ENCODE measurements around the gene AMBRA1.
"Not testable (repeated sequence)": the region's sequence is repeated elsewhere in the genome, so short reads cannot be mapped to it uniquely, and the experiment has no call there.

AMBRA1 gene

DNA sequence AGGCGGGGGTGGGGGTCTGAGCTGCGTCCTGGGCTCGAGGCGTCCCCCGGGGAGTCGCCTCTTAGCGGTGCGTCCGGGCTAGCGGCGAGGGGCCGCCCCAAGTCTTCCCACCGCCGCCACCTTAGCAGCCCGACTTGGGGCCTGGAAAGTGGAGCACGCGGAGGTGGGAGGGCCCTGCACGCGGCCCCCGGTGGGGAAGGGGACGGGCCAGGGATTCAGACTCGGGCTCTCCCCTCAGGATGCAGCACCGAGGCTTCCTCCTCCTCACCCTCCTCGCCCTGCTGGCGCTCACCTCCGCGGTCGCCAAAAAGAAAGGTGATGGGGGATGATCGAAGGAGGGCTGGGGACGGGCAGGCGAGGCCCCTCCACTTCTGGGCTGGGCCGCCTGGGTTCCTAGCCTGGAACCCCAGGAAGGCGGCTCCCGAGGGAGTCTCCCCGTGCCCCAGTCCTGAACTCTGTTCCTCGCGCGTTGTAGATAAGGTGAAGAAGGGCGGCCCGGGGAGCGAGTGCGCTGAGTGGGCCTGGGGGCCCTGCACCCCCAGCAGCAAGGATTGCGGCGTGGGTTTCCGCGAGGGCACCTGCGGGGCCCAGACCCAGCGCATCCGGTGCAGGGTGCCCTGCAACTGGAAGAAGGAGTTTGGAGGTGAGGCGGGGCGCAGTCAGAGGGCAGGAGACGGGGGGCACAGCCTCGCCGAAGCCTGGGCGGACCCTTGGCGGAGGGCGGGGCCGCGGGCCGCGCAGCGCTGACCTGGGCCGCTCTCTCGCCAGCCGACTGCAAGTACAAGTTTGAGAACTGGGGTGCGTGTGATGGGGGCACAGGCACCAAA is 211.8 kb downstream of the AMBRA1 start:
- no peak for DNase-seq (ENCODE audit: low spot score)

- DNase-seq (ENCODE audit: low spot score) = no peak
Measured at GRCh38 chr11:46381048-46381818, 212.6 kb downstream of the AMBRA1 start, which contains the start of gene MDK. Gene MDK, plus strand, starts transcription at chr11:46381669. Its CDS starts 389 bp downstream, at chr11:46382058.

GRCh38 chr11:46380340-46381047 is 213.3 kb downstream of the AMBRA1 start:
- DNase-seq (ENCODE audit: low spot score) = peak; percentile 43

DNA sequence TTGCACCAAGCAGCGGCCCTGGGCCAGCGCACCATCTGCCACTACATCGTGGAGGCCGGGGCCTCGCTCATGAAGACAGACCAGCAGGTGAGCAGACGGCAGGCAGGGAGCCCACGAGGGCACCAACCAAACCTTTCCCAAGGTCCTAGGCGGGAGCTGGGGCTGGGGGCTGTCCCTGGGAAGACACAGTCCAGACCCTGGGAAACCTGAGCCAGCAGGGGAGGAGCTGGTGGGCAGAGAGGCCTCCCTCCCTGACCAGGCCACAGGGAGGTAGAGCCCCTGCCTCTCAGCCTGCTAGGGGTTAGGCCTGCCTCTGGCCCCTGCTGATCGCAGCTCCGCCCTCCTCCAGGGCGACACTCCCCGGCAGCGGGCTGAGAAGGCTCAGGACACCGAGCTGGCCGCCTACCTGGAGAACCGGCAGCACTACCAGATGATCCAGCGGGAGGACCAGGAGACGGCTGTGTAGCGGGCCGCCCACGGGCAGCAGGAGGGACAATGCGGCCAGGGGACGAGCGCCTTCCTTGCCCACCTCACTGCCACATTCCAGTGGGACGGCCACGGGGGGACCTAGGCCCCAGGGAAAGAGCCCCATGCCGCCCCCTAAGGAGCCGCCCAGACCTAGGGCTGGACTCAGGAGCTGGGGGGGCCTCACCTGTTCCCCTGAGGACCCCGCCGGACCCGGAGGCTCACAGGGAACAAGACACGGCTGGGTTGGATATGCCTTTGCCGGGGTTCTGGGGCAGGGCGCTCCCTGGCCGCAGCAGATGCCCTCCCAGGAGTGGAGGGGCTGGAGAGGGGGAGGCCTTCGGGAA is 214.1 kb downstream of the AMBRA1 start:
- DNase-seq (ENCODE audit: low spot score) = not testable (repeated sequence)

- no peak for DNase-seq (ENCODE audit: low spot score)
Measured at GRCh38 chr11:46378811-46379481, 214.9 kb downstream of the AMBRA1 start.

- no peak for DNase-seq (ENCODE audit: low spot score)
Measured at GRCh38 chr11:46378296-46378695, 215.5 kb downstream of the AMBRA1 start.

DNA sequence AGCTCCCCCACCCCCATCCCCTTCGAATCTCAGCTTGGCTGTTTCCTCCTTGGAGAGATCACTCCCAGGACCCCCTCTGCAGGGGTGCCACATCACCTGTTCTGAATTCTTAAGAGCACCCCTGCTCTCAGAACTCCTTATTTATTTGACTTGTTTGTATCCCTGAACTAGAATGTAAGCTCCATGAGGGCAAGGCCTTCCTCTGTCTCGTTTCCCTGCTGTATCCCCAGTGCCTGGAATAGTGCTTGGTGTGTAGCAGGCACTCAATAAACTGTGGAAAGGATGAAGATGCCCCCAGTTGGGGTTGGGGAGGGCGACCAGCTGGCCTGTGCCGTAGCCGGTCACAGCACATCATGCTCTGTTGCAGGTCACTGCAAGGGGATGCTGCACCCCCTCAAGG is 216.0 kb downstream of the AMBRA1 start:
- DNase-seq (ENCODE audit: low spot score) = no peak

DNA sequence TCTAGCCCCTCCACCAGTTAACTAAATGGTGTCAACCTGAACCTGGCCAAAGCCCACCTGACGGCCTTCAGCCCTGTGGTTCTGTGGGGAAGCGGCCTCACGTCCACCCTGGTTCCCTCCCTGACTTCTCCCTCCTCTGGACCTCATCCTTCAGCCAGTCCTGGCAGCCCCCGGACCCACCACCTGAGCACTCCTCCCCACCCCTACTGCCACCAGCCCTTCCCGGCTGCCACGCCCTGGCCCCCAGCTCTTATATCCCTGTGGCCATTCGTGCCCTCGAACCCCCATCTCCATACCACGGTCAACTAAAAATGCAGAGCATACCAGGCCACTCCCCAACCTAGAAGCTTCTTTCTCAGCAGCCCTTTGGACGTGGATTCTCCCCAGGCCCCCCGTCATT is 216.5 kb downstream of the AMBRA1 start:
- no peak for DNase-seq (ENCODE audit: low spot score)

- no peak for DNase-seq (ENCODE audit: low spot score)
Measured at GRCh38 chr11:46376258-46377050, 217.4 kb downstream of the AMBRA1 start.

DNA sequence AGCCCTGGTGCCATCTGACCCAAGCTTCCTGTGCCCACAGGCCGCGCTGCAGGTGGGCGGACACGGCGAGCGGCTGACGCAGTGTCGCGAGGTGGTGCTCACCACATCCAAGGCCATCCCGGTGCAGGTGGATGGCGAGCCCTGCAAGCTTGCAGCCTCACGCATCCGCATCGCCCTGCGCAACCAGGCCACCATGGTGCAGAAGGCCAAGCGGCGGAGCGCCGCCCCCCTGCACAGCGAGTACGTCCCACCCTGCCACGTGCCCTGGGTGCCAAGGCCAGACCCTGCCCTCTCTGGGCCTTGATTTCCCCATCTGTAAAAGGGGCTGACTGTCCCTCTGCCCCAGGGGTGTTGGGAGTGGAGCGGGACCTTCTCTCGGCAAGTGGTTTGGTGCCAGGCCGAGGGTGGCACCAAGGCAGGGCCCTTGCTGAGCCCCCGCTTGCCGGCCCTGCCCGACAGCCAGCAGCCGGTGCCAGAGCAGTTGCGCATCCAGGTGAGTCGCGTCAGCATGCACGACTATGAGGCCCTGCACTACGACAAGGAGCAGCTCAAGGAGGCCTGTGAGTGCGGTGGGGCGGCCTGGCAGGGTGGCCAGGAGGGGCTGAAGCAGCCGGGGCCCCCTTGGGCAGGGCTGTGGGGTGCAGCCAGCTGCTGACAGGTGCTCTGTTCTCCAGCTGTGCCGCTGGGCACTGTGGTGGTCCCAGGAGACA is 218.3 kb downstream of the AMBRA1 start:
- no peak for DNase-seq (ENCODE audit: low spot score)

- no peak for DNase-seq (ENCODE audit: low spot score)
Measured at GRCh38 chr11:46374815-46375214, 219.0 kb downstream of the AMBRA1 start.

DNA sequence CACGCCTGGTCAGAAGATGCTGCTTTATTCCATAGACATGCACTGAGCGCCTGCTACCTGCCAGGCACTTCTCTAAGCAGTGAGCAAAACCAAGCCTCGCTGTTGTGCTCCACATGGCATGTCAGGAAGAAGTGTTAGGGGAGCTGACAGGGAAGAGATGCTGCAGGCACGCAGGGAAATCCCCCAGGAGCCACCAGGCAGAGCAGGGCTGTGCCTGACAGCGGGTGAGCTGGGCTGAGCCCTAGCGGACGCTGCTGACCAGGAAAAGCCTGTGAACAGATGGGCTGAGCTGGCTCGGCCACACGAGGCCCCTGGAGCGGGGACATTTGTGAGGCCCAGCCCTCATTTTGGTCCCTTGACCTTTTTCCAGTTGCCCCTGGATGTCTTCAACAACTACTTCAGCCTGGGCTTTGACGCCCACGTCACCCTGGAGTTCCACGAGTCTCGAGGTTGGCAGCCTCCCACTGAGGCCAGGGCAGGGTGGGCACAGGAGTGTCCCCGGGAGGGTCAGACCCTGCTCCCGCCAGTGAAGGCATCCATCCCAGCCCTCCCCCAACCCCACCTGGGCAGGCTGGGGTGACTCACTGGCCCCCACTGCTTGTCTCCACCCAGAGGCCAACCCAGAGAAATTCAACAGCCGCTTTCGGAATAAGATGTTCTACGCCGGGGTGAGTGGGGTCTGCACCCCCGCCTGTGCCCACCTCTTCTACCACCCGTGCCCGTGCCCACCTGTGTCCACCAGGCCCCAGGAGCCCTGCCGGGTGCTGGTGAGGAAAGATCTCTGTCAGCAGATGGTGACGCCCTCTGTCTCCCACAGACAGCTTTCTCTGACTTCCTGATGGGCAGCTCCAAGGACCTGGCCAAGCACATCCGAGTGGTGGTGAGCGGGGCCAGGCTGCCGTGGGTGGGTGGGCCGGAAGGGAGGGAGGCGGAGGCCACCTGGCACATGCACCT is 219.8 kb downstream of the AMBRA1 start:
- DNase-seq (ENCODE audit: low spot score) = no peak

DNA sequence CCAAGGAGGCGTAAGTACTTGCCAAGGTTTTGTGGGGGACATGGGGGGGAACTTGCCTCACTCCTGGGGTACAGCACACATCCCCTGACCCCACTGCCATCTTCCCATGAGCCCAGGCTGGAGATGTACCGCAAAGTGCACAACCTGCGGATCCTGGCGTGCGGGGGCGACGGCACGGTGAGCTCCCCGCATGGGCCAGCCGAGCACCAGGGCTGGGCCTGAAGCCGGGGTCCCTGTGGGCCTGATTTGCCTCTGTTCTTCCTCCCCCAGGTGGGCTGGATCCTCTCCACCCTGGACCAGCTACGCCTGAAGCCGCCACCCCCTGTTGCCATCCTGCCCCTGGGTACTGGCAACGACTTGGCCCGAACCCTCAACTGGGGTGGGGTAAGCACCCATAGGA is 221.3 kb downstream of the AMBRA1 start:
- not testable (repeated sequence) for DNase-seq (ENCODE audit: low spot score)

- no peak for DNase-seq (ENCODE audit: low spot score)
Measured at GRCh38 chr11:46372086-46372485, 221.7 kb downstream of the AMBRA1 start.

GRCh38 chr11:46371262-46371661 is 222.6 kb downstream of the AMBRA1 start:
- not testable (repeated sequence) for DNase-seq (ENCODE audit: low spot score)

DNA sequence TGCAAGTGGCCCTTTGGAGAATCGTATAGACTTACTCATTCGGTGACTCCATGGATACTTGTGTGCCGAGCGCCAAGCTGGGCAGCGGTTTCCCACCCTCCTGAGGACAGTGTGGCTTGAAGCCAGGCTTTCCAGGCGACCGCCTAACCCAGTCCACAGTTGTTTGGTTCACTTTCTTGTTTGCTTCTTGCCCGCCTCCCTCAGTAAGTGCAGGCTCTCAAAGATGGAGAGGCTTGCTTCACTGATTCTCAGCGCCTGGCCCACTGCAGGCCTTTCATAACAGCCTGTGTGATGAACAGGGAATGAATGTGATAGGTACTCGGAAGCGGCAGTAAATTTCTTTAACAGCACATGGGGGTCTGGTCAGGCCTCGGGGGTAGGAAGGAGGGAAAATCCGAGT is 223.6 kb downstream of the AMBRA1 start:
- no peak for DNase-seq (ENCODE audit: low spot score)

GRCh38 chr11:46369458-46370152 is 224.2 kb downstream of the AMBRA1 start:
- DNase-seq (ENCODE audit: low spot score) = peak; percentile 37

GRCh38 chr11:46367916-46368267 is 225.9 kb downstream of the AMBRA1 start:
- no peak for DNase-seq (ENCODE audit: low spot score)

Measured in LoVo (cell line).